Uterus (tissue), 2 donors: ENCODE data around the gene CNTD1.

Experiments used
- CTCF ChIP-seq, 4 experiments: fragments of 200-600 bp in 2 of 4; fragments of 450-650 bp in 2 of 4; sonication (generic) in 2 of 4; IDR thresholded peaks; one replicate each; pipeline ENCODE4 v1.5.1; 2016 to 2019; ENCODE audit warnings: antibody characterized with exemption in 4 of 4, mild to moderate bottlenecking in 2 of 4, moderate library complexity in 1 of 4
- POLR2A ChIP-seq, 2 donors: fragments of 450-650 bp; IDR thresholded peaks; one replicate each; pipeline ENCODE4 v1.6.1; 2016; ENCODE audit warnings: antibody characterized with exemption in 2 of 2, mild to moderate bottlenecking in 1 of 2, moderate library complexity in 1 of 2

DNA sequence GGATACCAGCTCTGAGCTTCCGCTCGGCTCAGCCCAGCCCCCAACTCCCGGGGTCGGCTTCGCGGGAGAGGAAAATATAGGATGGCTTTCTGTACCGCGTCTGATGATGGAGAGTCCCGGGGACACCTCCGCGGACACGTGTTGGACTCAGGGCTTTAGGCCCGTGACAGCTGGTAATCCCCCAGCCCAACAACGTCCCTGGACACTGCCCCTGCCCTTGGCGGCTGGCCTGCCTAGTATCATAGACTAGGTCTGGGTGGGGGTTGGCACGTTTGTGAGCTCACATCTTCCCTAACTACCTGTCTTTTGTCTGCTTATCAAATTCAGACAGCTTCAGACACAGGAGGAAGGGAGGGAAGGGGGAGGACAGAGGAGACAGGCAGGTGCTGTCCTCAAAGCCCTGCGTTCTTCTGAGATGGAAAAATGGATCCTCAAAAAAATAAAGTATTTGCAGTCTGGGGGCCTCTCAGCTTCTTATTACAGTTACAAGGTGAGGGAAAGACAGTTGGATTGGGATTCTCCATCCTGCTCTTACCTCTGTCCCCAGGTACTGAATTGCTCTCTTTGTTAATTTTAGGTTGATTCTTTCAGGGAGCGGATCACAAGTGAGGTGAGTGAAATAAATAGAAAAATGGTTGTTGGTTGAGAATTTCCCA is 35.2 kb downstream of the CNTD1 start:
- no peak for TF ChIP-seq CTCF (IDR thresholded peaks at IDR 0.05)
- no peak for TF ChIP-seq POLR2A (IDR thresholded peaks at IDR 0.05)
